Measurements from ENCODE around the gene HTRA2.
"Not testable (repeated sequence)": the region's sequence is repeated elsewhere in the genome, so short reads cannot be mapped to it uniquely, and the experiment has no call there.

The HTRA2 gene

GRCh38 chr2:74544634-74545033 is 14.9 kb downstream of the HTRA2 start:
- DNase-seq = no peak

- DNase-seq = no peak
Measured at GRCh38 chr2:74546004-74546403, 16.3 kb downstream of the HTRA2 start.

GRCh38 chr2:74548285-74548899 is 18.7 kb downstream of the HTRA2 start:
- DNase-seq = no peak

- no peak for DNase-seq
Measured at GRCh38 chr2:74548900-74549826, 19.4 kb downstream of the HTRA2 start.

- DNase-seq = no peak
Measured at GRCh38 chr2:74550231-74550630, 20.5 kb downstream of the HTRA2 start.

GRCh38 chr2:74551530-74551929 is 21.8 kb downstream of the HTRA2 start:
- no peak for DNase-seq

GRCh38 chr2:74551942-74552913 is 22.5 kb downstream of the HTRA2 start:
- DNase-seq = no peak

- DNase-seq = no peak
Measured at GRCh38 chr2:74552914-74553811, 23.4 kb downstream of the HTRA2 start.

- peak; percentile 78 for DNase-seq
Measured at GRCh38 chr2:74553892-74554819, 24.4 kb downstream of the HTRA2 start, which contains the start of the genes DOK1 and LOXL3. DOK1 (plus strand) TSS chr2:74554720; CDS start chr2:74554755, 35 bp downstream. LOXL3 (minus strand) TSS chr2:74553942; CDS start chr2:74552634, 1,308 bp downstream.

- peak; percentile 38 for DNase-seq
Measured at GRCh38 chr2:74554820-74555531, 25.2 kb downstream of the HTRA2 start.

- no peak for DNase-seq
Measured at GRCh38 chr2:74555610-74556103, 25.9 kb downstream of the HTRA2 start.

GRCh38 chr2:74556159-74556558 is 26.4 kb downstream of the HTRA2 start:
- no peak for DNase-seq

- no peak for DNase-seq
Measured at GRCh38 chr2:74556831-74557370, 27.2 kb downstream of the HTRA2 start.

GRCh38 chr2:74558284-74559230 is 28.8 kb downstream of the HTRA2 start:
- DNase-seq = no peak

GRCh38 chr2:74559912-74560311 is 30.2 kb downstream of the HTRA2 start:
- DNase-seq = no peak

- no peak for DNase-seq
Measured at GRCh38 chr2:74560591-74560990, 30.9 kb downstream of the HTRA2 start.

- DNase-seq = not testable (repeated sequence)
Measured at GRCh38 chr2:74561022-74561421, 31.3 kb downstream of the HTRA2 start.

Data from central memory CD4-positive, alpha-beta T cell (primary cell).